Neural cell (in vitro differentiated cells): ENCODE data around the gene NKX1-2. TPM values are rescaled to one million over a fixed set of nuclear protein-coding genes. Genes with fewer than 3 reads are reported as not detected.

Experiments
- H2AFZ ChIP-seq: fragments of 200-600, 300-800 bp; sonication (generic), shearing (Covaris generic); 2 replicates; pipeline ENCODE4 v1.6.0; 2014; ENCODE audit warnings: low read depth, mild to moderate bottlenecking, antibody characterized with exemption, low read length, moderate library complexity
- H3F3A ChIP-seq: fragments of 200-600 bp; shearing (Covaris generic); 2 replicates; pipeline ENCODE4 v1.6.1; 2016; ENCODE audit warnings: mild to moderate bottlenecking, moderate library complexity, mixed read lengths, antibody characterized with exemption, low read length; ENCODE audit not compliant: insufficient read depth, poor library complexity, severe bottlenecking
- H3K27ac ChIP-seq: fragments of 200-600, 300-800 bp; sonication (generic), shearing (Covaris generic); 2 replicates; pipeline ENCODE4 v1.5.1; 2014; ENCODE audit warnings: mild to moderate bottlenecking, low read length, moderate library complexity
- H3K27me3 ChIP-seq: fragments of 300-800, 200-600 bp; sonication (generic), shearing (Covaris generic); 2 replicates; pipeline ENCODE4 v1.6.0; 2014; ENCODE audit warnings: mild to moderate bottlenecking, low read depth, low read length, moderate library complexity; ENCODE audit not compliant: insufficient read depth
- H3K36me3 ChIP-seq: fragments of 300-800, 200-600 bp; sonication (generic), shearing (Covaris generic); 2 replicates; pipeline ENCODE4 v1.5.1; 2014; ENCODE audit warnings: mild to moderate bottlenecking, antibody characterized with exemption, low read length, moderate library complexity; ENCODE audit not compliant: insufficient read depth
- H3K4me2 ChIP-seq: fragments of 300-800, 200-600 bp; sonication (generic), shearing (Covaris generic); 2 replicates; pipeline ENCODE4 v1.6.0; 2014; ENCODE audit warnings: mild to moderate bottlenecking, low read length
- H3K4me3 ChIP-seq: fragments of 300-800, 200-600 bp; sonication (generic), shearing (Covaris generic); 2 replicates; pipeline ENCODE4 v1.5.1; 2014; ENCODE audit warnings: mild to moderate bottlenecking, low read length, moderate library complexity
- H3K79me2 ChIP-seq: fragments of 200-600 bp; shearing (Covaris generic); replicated peaks from 2 replicates; pipeline ENCODE4 v1.6.0; 2014; ENCODE audit warnings: mild to moderate bottlenecking, low read length, moderate library complexity; ENCODE audit not compliant: insufficient read depth
- H3K9ac ChIP-seq: fragments of 300-800, 200-600 bp; sonication (generic), shearing (Covaris generic); 2 replicates; pipeline ENCODE4 v1.6.1; 2016; ENCODE audit warnings: mild to moderate bottlenecking, low read length, mixed read lengths
- H3K9me2 ChIP-seq: fragments of 200-600 bp; shearing (Covaris generic); 2 replicates; pipeline ENCODE4 v1.6.1; 2016; ENCODE audit warnings: mild to moderate bottlenecking, low read length, mixed read lengths; ENCODE audit not compliant: insufficient read depth
- H3K9me3 ChIP-seq: fragments of 200-600, 300-800 bp; sonication (generic), shearing (Covaris generic); 2 replicates; pipeline ENCODE4 v1.6.1; 2016; ENCODE audit warnings: mild to moderate bottlenecking, mixed run types, low read length, moderate library complexity, mixed read lengths
- H4K20me1 ChIP-seq: fragments of 200-600 bp; shearing (Covaris generic); 2 replicates; pipeline ENCODE4 v1.6.1; 2016; ENCODE audit warnings: mild to moderate bottlenecking, mixed run types; ENCODE audit not compliant: insufficient read depth
- EP300 ChIP-seq: fragments of 450-650 bp; conservative IDR thresholded peaks from 2 replicates; pipeline ENCODE4 v1.6.1; 2014; ENCODE audit warnings: antibody characterized with exemption, mild to moderate bottlenecking, moderate library complexity; ENCODE audit not compliant: poor library complexity, severe bottlenecking
- EZH2 ChIP-seq: fragments of 200-600, 300-800 bp; shearing (Covaris generic), sonication (generic); IDR thresholded peaks from 2 replicates; pipeline ENCODE4 v1.6.1; 2014; ENCODE audit warnings: antibody characterized with exemption, low read length, borderline replicate concordance, mild to moderate bottlenecking; ENCODE audit not compliant: insufficient read depth, poor library complexity, severe bottlenecking
- MXI1 ChIP-seq: fragments of 450-650 bp; conservative IDR thresholded peaks from 2 replicates; pipeline ENCODE4 v1.6.1; 2014; ENCODE audit warnings: antibody characterized with exemption, mild to moderate bottlenecking; ENCODE audit not compliant: poor library complexity, severe bottlenecking
- POLR2AphosphoS5 ChIP-seq: IDR thresholded peaks from 2 replicates; pipeline ENCODE4 v1.6.1; 2012
- RAD21 ChIP-seq: fragments of 450-650 bp; conservative IDR thresholded peaks from 2 replicates; pipeline ENCODE4 v1.6.1; 2014; ENCODE audit warnings: antibody characterized with exemption, mild to moderate bottlenecking, moderate library complexity
- SMC3 ChIP-seq: fragments of 450-650 bp; conservative IDR thresholded peaks from 2 replicates; pipeline ENCODE4 v1.6.1; 2014; ENCODE audit warnings: antibody characterized with exemption, mild to moderate bottlenecking, moderate library complexity; ENCODE audit not compliant: poor library complexity
- TAF1 ChIP-seq: IDR thresholded peaks from 2 replicates; pipeline ENCODE4 v1.6.1; 2012; ENCODE audit warnings: low read depth
- polyA plus RNA-seq: library from polyadenylated mRNA; depleted of rRNA; stranded (reverse); fragments of >200 nt; gene quantifications from 2 replicates; pipeline ENCODE4 v1.2.3, GENCODE V29; 2014
- TF ChIP-seq, protein P1 (sequence below): IDR thresholded peaks from 2 replicates; pipeline ENCODE4 v1.6.1; 2012; ENCODE audit warnings: borderline replicate concordance
- TF ChIP-seq, protein P2 (sequence below): fragments of 450-650 bp; IDR thresholded peaks from 2 replicates; pipeline ENCODE4 v1.5.1; 2014; ENCODE audit warnings: antibody characterized with exemption, mild to moderate bottlenecking, moderate library complexity; ENCODE audit not compliant: poor library complexity, severe bottlenecking

NKX1-2 gene
- polyA plus RNA-seq, 1 donor from 2014 or later = 0.19 TPM

DNA sequence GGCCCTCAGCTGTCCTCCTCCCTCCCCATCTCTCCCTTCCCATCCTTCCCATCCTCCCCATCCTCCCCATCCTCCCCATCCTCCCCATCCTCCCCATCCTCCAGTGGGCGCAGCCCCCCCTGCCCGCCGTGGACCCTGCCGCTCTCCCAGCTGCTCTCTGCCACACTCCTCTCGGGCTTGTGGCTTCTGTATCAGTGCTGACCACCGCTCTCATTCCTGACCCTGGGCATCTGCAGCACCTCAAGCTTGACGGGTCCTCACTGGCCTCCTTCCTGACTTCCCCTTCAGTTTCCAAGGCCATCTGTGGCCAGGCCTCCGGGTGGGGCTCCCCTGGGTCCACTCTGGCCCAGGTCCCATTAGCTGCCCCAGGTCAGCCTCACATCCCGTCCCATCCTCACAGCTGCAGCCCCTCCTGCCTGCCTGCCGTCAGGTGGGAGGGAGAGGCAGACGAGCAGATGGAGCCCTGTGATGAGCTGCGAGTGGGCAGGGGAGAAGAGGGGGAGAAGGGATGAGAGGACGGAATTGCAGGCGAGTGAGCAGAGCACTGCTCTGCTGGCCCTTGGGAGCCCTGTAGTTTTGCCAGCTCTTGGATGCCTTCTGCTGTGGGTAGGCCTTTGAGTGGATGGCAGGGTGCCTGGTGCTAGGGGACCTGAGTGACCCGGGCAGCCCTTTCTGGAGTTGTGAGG, 47.5 kb upstream of the NKX1-2 start:
- H3F3A ChIP-seq = no peaks in the 10 kb centered on the region
- no peak overlapping the region for H3K4me3 ChIP-seq
- H3K27me3 ChIP-seq = no peaks in the 10 kb centered on the region
- H3K79me2 ChIP-seq = no peaks in the 10 kb centered on the region
- no peaks in the 10 kb centered on the region for H4K20me1 ChIP-seq
- H3K27ac ChIP-seq = no peak overlapping the region
- H2AFZ ChIP-seq = no peak overlapping the region
- H3K9me3 ChIP-seq = peaks cover 4% of the 10 kb centered on the region
- H3K36me3 ChIP-seq = no peaks in the 10 kb centered on the region
- no peak overlapping the region for H3K4me2 ChIP-seq
- no peaks in the 10 kb centered on the region for H3K9me2 ChIP-seq
- no peak overlapping the region for H3K9ac ChIP-seq
- TF ChIP-seq, protein P1, sequence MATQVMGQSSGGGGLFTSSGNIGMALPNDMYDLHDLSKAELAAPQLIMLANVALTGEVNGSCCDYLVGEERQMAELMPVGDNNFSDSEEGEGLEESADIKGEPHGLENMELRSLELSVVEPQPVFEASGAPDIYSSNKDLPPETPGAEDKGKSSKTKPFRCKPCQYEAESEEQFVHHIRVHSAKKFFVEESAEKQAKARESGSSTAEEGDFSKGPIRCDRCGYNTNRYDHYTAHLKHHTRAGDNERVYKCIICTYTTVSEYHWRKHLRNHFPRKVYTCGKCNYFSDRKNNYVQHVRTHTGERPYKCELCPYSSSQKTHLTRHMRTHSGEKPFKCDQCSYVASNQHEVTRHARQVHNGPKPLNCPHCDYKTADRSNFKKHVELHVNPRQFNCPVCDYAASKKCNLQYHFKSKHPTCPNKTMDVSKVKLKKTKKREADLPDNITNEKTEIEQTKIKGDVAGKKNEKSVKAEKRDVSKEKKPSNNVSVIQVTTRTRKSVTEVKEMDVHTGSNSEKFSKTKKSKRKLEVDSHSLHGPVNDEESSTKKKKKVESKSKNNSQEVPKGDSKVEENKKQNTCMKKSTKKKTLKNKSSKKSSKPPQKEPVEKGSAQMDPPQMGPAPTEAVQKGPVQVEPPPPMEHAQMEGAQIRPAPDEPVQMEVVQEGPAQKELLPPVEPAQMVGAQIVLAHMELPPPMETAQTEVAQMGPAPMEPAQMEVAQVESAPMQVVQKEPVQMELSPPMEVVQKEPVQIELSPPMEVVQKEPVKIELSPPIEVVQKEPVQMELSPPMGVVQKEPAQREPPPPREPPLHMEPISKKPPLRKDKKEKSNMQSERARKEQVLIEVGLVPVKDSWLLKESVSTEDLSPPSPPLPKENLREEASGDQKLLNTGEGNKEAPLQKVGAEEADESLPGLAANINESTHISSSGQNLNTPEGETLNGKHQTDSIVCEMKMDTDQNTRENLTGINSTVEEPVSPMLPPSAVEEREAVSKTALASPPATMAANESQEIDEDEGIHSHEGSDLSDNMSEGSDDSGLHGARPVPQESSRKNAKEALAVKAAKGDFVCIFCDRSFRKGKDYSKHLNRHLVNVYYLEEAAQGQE = no peak
- TF ChIP-seq RAD21 = no peak
- no peak for TF ChIP-seq POLR2AphosphoS5
- TF ChIP-seq SMC3 = no peak
- TF ChIP-seq MXI1 = no peak
- TF ChIP-seq, protein P2, sequence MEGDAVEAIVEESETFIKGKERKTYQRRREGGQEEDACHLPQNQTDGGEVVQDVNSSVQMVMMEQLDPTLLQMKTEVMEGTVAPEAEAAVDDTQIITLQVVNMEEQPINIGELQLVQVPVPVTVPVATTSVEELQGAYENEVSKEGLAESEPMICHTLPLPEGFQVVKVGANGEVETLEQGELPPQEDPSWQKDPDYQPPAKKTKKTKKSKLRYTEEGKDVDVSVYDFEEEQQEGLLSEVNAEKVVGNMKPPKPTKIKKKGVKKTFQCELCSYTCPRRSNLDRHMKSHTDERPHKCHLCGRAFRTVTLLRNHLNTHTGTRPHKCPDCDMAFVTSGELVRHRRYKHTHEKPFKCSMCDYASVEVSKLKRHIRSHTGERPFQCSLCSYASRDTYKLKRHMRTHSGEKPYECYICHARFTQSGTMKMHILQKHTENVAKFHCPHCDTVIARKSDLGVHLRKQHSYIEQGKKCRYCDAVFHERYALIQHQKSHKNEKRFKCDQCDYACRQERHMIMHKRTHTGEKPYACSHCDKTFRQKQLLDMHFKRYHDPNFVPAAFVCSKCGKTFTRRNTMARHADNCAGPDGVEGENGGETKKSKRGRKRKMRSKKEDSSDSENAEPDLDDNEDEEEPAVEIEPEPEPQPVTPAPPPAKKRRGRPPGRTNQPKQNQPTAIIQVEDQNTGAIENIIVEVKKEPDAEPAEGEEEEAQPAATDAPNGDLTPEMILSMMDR = no peak
- TF ChIP-seq TAF1 = no peak
- no peak for TF ChIP-seq EP300
- no peak for TF ChIP-seq EZH2

DNA sequence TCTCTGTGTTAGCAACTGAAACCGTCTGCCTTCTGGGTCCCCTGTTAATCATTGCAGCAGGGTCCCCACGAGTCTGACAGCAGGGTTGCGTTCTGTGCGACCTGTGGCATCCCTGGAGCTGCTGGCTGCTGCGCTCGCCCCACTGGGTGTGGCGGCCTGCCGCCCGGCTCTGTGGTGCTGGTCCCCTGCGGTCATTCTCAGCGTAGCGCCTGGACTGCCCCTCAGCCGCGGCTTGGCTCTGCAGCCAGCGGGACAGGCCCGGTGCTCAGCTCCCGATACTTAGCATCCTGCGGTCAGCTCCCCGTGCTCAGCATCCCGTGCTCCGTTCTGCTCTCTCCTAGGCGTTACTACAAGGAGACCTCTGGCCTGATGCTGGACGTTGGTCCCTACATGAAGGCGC, 46.8 kb upstream of the NKX1-2 start:
- Histone ChIP-seq H3K36me3 (no peaks in the 10 kb centered on the region), H3K9me3 (peaks cover 4% of the 10 kb centered on the region), H3K4me2 (no peak overlapping the region), H3K27ac (no peak overlapping the region), H3F3A (no peaks in the 10 kb centered on the region), H3K27me3 (no peaks in the 10 kb centered on the region), H3K4me3 (no peak overlapping the region), H4K20me1 (no peaks in the 10 kb centered on the region), H3K79me2 (no peaks in the 10 kb centered on the region), H2AFZ (no peak overlapping the region), H3K9me2 (no peaks in the 10 kb centered on the region), H3K9ac (no peak overlapping the region)
- no peak for TF ChIP-seq POLR2AphosphoS5
- TF ChIP-seq, protein P1 = no peak
